Smooth muscle cell of the umbilical artery (primary cell): ENCODE data around the gene CHMP6. TPM values are rescaled to one million over a fixed set of nuclear protein-coding genes. Genes with fewer than 3 reads are reported as not detected.

Source experiments
- total RNA-seq: library from RNA; depleted of rRNA; stranded (reverse); fragments of >200 nt; gene quantifications from 2 replicates; pipeline ENCODE4 v1.2.3, GENCODE V29; 2014

CHMP6 gene
- total RNA-seq, result 12.2 and 17.2 TPM in 2 replicates

DNA sequence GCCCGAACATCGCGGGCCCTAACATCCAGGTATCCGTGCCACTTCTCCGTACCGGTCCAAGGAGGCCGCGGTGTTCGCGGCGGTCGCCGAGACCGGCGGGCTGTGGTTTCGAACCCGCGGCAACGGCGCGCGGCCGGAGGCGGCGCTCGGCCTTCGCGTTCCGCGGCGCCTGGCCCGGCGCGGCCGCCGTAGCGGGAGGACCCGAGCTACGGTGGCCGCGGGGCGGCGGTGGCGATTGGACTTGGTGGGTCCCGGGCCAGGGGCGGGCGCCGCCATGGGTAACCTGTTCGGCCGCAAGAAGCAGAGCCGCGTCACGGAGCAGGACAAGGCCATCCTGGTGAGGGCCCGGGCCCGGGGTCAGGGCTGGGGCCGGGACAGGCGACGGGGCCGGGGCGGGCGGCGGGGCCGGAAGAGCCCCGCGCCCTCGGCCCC is at the start of gene CHMP6:
Gene CHMP6 (plus strand): TSS at position 197 of the 432 bp plus-strand sequence. CDS start 78 bp downstream, at position 275.

DNA sequence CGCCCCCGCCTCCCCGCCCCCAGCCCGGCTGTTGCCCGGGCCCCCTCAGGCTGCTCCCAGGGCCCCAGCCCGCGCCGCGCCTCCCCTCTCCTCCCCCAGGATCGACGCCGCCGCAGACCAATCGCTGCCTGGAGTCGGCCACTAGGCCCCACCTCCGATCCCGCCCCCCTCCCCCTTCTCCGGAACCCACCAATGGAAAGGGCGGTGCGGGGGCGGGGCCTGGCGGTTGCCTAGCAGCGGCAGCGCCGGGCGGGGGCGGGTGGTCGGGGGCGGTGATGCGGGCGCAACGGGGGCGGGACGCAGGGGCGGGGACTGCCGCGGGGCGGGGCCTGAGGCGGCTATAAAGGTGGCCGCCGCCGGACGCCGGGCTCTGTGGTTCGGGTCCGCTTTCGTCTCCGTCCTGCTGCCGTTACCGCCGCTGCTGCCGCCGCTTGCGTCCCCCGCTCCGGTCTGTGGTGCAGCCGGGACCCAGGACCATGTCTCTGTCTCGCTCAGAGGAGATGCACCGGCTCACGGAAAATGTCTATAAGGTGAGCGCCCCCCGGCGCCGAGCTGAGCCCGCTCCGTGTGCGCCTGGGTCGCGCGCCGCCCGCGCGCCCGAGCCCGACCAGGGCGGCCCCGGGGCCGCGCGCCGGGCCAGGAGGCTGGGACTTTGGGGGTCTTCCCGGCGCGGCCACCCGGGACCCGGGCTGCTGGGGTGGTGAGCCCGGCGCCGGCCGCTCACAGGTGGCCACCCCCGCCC is 43.3 kb downstream of the CHMP6 start, which contains the start of gene BAIAP2:
Gene BAIAP2 (plus strand): TSS at position 373 of the 742 bp plus-strand sequence. CDS start 104 bp downstream, at position 477.

Other genes starting within 250 kb of the CHMP6 start
- gene BAIAP2, start 43.3 kb downstream of the CHMP6 start, total RNA-seq, result 12.5 and 25.1 TPM in 2 replicates
- not detected in 2 replicates for gene PVALEF, start 173.7 kb downstream of the CHMP6 start, total RNA-seq
- gene AATK, start 174.4 kb downstream of the CHMP6 start, total RNA-seq, result 0.23 and 0.30 TPM in 2 replicates
- 6.2 and 10.1 TPM in 2 replicates for gene CEP131, start 231.1 kb downstream of the CHMP6 start, total RNA-seq
- 11.9 and 14.2 TPM in 2 replicates for gene TEPSIN, start 247.2 kb downstream of the CHMP6 start, total RNA-seq
- 26.6 and 27.0 TPM in 2 replicates for gene NDUFAF8, start 247.5 kb downstream of the CHMP6 start, total RNA-seq